ENCODE data around the gene EFCAB13.
"Not testable (repeated sequence)": the region's sequence is repeated elsewhere in the genome, so short reads cannot be mapped to it uniquely, and the experiment has no call there.

EFCAB13 gene

DNA sequence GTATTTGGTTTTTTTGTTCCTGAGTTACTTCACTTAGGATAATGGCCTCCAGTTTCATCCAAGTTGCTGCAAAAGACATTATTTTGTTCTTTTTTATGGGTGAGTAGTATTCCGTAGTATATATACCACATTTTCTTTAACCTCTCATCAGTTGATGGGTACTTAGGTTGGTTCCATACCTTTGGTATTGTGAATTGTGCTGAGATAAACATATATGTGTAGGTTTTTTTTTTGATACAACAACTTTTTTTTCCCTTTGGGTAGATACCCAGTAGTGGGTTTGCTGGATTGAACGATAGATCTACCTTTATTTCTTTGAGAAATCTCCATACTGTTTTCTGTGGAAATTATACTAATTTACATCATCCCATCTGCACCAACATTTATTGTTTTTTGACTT lies 6.8 kb downstream of the EFCAB13 start:
- DNase-seq = no peak

- DNase-seq = no peak
These were observed 8.5 kb downstream of the EFCAB13 start for GRCh38 chr17:47332287-47332686.

GRCh38 chr17:47335101-47335936 lies 11.6 kb downstream of the EFCAB13 start:
- no peak for DNase-seq

DNA sequence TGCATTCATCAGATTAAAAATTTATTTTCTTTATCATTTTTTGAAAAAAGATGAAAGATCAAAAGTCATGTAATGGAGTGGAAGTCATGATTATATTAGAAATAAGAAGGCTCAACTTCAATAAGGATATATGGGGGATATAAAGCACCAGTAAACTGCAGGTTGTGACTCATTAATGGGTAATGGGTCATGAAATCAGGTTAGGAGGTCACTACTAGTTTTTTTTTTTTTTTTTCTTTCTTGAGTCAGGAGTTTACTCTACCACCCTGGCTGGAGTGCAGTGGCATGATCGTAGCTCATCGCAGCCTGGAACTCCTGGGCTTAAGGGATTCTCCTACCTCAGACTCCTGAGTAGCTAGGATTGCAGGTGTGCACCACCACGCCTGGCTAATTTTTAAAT lies 14.3 kb downstream of the EFCAB13 start:
- no peak for DNase-seq

DNA sequence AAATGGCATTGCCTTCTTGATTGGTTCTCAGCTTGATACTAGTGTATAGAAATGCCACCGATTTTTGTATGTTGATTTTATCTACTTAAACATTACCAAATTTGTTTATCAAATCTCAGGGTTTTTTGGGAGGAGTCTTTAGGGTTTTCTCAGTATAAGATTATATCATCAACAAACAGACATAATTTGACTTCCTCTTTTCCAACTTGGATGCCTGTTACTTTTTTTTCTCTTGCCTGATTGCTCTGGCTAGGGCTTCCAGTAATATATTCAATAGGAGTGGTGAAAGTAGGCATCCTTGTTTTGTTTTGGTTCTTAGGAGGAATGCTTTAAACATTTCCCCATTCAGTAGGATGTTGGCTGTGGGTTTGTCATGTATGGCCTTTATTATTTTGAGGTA lies 29.1 kb downstream of the EFCAB13 start:
- peak; percentile 13 for DNase-seq

DNA sequence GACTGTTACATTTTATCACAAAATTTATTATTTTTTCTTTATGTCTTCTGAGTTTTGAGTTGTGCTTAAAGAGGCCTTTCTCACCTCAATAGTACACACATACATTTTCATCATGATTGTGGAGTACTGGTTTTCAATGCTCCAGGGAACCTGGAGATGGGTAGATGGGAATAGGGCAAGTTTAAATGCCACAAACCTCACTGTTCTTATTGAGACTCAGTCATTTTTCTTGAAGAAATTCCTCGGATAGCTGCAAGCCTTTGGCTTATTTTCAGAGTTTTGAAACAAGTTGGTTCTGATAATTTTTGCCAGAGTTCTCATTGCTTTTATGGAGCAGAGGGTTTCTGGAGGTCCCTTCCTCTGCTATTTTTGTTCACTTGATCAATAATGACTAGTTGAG lies 34.9 kb downstream of the EFCAB13 start:
- no peak for DNase-seq

- DNase-seq = no peak
These were observed 39.4 kb downstream of the EFCAB13 start for GRCh38 chr17:47363171-47363570.

DNA sequence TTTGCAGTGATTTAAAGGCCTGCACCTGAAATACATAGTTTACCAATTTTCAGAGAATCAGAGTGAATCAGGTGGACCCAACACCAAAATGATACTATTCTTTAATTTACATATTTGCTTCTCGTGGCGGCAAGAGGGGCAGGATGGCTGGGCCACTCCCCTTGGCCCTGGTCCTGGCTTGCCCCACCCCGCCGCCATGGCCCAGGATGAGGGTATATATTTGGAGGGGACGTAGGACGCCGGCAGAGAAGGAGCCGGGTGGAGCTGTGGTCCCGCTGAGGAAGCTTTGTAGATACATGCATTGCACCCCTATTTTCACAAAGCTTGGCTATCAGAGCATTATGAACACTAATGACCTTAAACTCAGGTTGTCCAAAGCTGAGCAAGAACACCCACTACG lies 43.5 kb downstream of the EFCAB13 start:
- no peak for DNase-seq

DNA sequence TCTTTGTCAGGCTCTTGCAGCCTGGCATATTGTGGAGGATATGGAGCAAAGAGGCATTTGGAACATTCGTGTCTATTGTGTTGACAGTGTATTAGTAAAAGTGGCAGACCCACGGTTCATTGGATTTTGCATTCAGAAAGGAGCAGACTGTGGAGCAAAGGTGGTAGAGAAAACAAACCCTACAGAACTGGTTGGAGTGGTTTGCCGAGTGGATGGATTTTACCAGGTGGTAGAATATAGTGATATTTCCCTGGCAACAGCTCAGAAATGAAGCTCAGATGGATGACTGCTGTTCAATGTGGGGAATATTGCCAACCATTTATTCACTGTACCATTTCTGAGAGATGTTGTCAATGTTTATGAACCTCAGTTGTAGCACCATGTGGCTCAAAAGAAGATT lies 44.5 kb downstream of the EFCAB13 start:
- DNase-seq = no peak

GRCh38 chr17:47370899-47371298 lies 47.1 kb downstream of the EFCAB13 start:
- DNase-seq = not testable (repeated sequence)

DNA sequence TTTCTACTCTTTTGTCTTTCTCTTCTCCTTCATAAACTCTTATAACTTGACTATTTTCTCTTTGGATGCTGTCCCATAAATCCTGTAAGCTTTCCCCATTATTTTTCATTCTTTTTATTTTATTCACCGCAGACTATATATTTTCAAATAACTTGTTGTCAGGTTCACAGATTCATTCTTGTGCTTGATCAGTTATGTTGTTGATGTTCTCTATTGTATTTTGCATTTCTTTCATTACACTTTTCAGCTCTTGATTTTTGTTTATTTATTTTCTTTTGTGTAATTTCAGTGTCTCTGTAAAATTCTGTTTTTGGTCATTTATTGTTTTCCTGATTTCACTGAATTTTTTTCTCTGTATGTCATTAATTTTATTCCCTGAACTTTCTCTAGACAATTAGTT lies 49.2 kb downstream of the EFCAB13 start:
- no peak for DNase-seq

GRCh38 chr17:47376247-47376646 lies 52.5 kb downstream of the EFCAB13 start:
- no peak for DNase-seq

DNA sequence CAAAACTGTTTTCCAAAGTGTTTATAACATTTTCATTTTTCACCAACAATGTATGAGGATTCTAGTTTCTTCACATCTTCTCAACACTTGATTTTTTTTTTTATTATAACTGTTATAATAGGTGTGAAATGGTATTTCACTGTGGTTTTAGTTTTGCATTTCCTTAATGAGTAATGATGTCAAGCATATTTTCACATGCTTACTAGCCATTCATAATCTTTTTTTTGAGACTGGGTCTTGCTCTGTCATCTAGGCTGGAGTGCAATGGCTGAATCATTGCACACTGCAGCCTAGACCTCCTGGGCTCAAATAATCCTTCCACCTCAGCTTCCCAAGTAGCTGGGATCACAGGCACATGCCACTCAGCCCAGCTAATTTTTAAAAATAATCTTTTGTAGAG lies 65.1 kb downstream of the EFCAB13 start:
- no peak for DNase-seq

DNA sequence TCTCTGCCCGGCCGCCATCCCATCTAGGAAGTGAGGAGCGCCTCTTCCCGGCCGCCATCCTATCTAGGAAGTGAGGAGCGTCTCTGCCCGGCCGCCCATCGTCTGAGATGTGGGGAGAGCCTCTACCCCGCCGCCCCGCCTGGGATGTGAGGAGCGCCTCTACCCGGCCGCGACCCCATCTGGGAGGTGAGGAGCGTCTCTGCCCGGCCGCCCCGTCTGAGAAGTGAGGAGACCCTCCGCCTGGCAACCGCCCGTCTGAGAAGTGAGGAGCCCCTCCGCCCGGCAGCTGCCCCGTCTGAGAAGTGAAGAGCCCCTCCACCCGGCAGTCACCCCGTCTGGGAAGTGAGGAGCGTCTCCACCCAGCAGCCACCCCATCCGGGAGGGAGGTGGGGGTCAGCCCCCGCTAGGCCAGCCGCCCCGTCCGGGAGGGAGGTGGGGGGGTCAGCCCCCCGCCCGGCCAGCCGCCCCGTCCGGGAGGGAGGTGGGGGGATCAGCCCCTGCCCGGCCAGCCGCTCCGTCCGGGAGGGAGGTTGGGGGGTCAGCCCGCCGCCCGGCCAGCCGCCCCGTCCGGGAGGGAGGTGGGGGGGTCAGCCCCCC lies 73.9 kb downstream of the EFCAB13 start:
- not testable (repeated sequence) for DNase-seq

DNA sequence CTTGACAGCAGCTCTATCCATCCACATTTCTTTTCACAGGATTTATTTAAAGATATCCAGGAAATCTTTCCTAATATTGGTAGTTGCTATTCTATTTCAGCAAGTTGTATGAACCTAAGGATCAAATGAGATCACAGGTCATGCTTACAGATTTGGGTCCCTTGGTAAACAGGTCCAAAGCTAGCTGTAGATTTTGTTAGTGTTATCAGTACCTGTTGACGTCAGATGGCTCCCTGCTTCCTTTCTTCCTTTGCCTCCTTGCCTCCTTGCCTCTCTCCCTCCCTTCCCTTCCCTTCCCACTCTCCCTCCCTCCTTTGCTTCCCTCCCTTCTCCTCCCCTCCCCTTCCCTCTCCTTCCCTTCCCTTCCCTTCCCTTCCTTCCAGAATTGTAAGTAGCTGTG lies 76.6 kb downstream of the EFCAB13 start:
- DNase-seq = no peak

GRCh38 chr17:47401100-47401499 lies 77.3 kb downstream of the EFCAB13 start:
- no peak for DNase-seq

- no peak for DNase-seq
These were observed 80.3 kb downstream of the EFCAB13 start for GRCh38 chr17:47404006-47404405.

- DNase-seq = no peak
These were observed 81.1 kb downstream of the EFCAB13 start for GRCh38 chr17:47404875-47405274.

GRCh38 chr17:47413872-47414271 lies 90.1 kb downstream of the EFCAB13 start:
- DNase-seq = no peak

DNA sequence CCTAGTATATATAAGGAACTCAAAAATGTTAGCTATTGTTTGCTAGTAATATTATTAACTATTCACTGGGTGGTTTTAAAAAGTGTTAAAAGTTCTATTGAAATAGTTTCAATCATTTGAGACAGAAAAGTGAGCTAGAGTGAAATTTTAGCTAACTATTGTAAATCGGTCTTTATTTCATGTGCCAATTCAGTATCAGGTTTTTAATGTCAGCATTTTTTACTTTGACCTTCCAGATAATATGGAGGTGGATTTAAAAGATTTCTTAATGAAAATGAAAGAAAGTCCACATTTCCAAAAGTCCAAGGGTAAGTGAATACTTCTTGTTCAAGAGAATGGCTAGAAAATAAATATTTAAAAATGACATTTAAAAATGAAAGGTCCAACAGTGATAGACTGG lies 90.9 kb downstream of the EFCAB13 start:
- no peak for DNase-seq

GRCh38 chr17:47423406-47424295 lies 99.9 kb downstream of the EFCAB13 start:
- DNase-seq = no peak

DNA sequence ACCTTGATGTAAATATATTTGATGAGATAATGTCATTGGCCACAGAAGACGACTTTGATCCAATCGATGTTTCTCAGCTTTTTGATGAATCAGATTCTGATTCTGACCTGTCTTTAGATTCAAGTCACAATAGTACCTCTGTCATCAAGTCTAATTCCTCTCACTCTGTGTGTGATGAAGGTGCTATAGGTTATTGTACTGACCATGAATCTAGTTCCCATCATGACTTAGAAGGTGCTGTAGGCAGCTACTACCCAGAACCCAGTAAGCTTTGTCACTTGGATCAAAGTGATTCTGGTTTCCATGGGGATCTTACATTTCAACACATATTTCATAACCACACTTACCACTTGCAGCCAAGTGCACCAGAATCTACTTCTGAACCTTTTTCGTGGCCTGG lies 101.5 kb downstream of the EFCAB13 start:
- not testable (repeated sequence) for DNase-seq

GRCh38 chr17:47425887-47426635 lies 102.3 kb downstream of the EFCAB13 start:
- DNase-seq = peak; percentile 6
